ENCODE results near the gene DHPS.

DNA sequence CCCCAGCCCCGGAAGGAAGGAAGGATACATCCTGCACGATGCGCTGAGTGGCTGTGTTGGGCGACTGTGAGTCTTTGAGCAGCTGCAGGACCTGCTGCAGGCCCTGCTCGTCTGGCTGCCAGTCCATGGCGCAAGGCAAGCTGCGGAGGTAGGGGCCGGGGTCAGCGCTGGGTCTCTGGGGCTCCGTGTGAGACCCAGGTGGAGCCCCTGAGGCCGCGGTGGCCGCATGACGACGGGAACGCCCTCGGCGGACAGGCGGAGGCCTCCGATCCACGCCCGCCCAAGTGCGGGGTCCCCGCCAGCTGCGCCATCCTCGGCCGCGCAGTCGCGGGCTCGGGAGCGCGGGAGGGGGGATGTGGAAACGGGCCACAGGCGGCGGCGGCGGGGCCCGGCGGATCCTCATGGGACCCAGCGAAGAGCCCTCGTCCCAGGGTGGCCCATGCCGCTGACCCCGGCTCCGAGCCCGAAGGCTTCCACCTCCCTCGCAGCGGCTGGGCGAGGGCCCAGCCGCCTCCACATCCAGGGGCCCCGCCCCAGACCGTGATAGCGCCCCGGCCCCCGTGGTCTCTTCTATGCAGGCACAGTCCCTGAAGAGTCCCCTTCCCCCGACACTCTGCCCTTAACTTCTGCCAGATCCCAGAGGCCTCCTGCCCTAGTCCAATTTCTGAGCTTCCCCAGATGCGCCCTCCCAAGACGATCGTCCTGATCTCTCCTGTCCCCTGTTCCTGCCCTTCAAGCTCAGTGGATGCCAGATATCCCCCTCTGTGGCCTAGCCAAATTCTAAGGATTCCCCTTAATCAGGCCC, 39.4 kb upstream of the DHPS start:
- TF ChIP-seq, protein P1, sequence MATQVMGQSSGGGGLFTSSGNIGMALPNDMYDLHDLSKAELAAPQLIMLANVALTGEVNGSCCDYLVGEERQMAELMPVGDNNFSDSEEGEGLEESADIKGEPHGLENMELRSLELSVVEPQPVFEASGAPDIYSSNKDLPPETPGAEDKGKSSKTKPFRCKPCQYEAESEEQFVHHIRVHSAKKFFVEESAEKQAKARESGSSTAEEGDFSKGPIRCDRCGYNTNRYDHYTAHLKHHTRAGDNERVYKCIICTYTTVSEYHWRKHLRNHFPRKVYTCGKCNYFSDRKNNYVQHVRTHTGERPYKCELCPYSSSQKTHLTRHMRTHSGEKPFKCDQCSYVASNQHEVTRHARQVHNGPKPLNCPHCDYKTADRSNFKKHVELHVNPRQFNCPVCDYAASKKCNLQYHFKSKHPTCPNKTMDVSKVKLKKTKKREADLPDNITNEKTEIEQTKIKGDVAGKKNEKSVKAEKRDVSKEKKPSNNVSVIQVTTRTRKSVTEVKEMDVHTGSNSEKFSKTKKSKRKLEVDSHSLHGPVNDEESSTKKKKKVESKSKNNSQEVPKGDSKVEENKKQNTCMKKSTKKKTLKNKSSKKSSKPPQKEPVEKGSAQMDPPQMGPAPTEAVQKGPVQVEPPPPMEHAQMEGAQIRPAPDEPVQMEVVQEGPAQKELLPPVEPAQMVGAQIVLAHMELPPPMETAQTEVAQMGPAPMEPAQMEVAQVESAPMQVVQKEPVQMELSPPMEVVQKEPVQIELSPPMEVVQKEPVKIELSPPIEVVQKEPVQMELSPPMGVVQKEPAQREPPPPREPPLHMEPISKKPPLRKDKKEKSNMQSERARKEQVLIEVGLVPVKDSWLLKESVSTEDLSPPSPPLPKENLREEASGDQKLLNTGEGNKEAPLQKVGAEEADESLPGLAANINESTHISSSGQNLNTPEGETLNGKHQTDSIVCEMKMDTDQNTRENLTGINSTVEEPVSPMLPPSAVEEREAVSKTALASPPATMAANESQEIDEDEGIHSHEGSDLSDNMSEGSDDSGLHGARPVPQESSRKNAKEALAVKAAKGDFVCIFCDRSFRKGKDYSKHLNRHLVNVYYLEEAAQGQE (IDR thresholded peaks at IDR 0.05; ENCODE audit: insufficient replicate concordance, low read depth): no peak
- TF ChIP-seq, protein P2, sequence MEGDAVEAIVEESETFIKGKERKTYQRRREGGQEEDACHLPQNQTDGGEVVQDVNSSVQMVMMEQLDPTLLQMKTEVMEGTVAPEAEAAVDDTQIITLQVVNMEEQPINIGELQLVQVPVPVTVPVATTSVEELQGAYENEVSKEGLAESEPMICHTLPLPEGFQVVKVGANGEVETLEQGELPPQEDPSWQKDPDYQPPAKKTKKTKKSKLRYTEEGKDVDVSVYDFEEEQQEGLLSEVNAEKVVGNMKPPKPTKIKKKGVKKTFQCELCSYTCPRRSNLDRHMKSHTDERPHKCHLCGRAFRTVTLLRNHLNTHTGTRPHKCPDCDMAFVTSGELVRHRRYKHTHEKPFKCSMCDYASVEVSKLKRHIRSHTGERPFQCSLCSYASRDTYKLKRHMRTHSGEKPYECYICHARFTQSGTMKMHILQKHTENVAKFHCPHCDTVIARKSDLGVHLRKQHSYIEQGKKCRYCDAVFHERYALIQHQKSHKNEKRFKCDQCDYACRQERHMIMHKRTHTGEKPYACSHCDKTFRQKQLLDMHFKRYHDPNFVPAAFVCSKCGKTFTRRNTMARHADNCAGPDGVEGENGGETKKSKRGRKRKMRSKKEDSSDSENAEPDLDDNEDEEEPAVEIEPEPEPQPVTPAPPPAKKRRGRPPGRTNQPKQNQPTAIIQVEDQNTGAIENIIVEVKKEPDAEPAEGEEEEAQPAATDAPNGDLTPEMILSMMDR (IDR thresholded peaks at IDR 0.05; ENCODE audit: insufficient read depth, low read length): no peak
- TF ChIP-seq POLR2AphosphoS5 (IDR thresholded peaks at IDR 0.05; ENCODE audit: low read depth): no peak
